ENCODE results near the gene AREG. TPM values are rescaled to one million over a fixed set of nuclear protein-coding genes. Genes with fewer than 3 reads are reported as not detected.

The AREG gene
- total RNA-seq, 1 experiment from 2014 or later = 146 TPM

GRCh38 chr4:74408639-74409038 is 36.3 kb upstream of the AREG start:
- Mint-ChIP-seq H3K4me1 (ENCODE audit: low read depth, unreplicated experiment) (no peaks in the 10 kb centered on the region), H3K27me3 (ENCODE audit: insufficient read depth, unreplicated experiment) (no peaks in the 10 kb centered on the region), H3K36me3 (ENCODE audit: insufficient read depth, unreplicated experiment) (no peaks in the 10 kb centered on the region), H3K4me3 (ENCODE audit: unreplicated experiment) (no peak overlapping the region), H3K27ac (ENCODE audit: unreplicated experiment) (no peak overlapping the region), H3K9me3 (ENCODE audit: unreplicated experiment) (no peaks in the 10 kb centered on the region)
- TF ChIP-seq CTCF (IDR thresholded peaks at IDR 0.05; ENCODE audit: insufficient read depth in 1 of 2, low read depth in 1 of 2, low read length in 1 of 2, severe bottlenecking in 1 of 2, unreplicated experiment in 1 of 2) = no peak
- ChIA-PET CTCF (no interaction called here), POLR2A (no interaction called here)
- no peak for DNase-seq
- intact Hi-C loops (cut with micrococcal nuclease; ENCODE audit: unreplicated experiment) = no loop called here
- Histone ChIP-seq H3K36me3 (ENCODE audit: control insufficient read depth, insufficient read depth, low read length) (no peaks in the 10 kb centered on the region), H3K27me3 (replicated peaks; ENCODE audit: control insufficient read depth, insufficient read depth, low read length) (no peaks in the 10 kb centered on the region), H3K4me1 (no peaks in the 10 kb centered on the region), H3K9me3 (no peaks in the 10 kb centered on the region), H3K4me3 (ENCODE audit: low read depth, low read length) (no peak overlapping the region)
- BruUV-seq (replicated peaks) = no TSS peak

- no peaks in the 10 kb centered on the region for H3K4me1 Mint-ChIP-seq (ENCODE audit: low read depth, unreplicated experiment)
- DNase-seq = no peak
- no peaks in the 10 kb centered on the region for H3K9me3 Mint-ChIP-seq (ENCODE audit: unreplicated experiment)
- Histone ChIP-seq H3K9me3 (no peaks in the 10 kb centered on the region), H3K36me3 (ENCODE audit: control insufficient read depth, insufficient read depth, low read length) (no peaks in the 10 kb centered on the region), H3K4me3 (ENCODE audit: low read depth, low read length) (no peak overlapping the region), H3K27me3 (replicated peaks; ENCODE audit: control insufficient read depth, insufficient read depth, low read length) (no peaks in the 10 kb centered on the region), H3K4me1 (no peaks in the 10 kb centered on the region)
- no peak for TF ChIP-seq CTCF (IDR thresholded peaks at IDR 0.05; ENCODE audit: insufficient read depth in 1 of 2, low read depth in 1 of 2, low read length in 1 of 2, severe bottlenecking in 1 of 2, unreplicated experiment in 1 of 2)
- BruUV-seq (replicated peaks) = no TSS peak
- POLR2A ChIA-PET = interaction anchor here (0.5 kb wide), 1 partner anchor 1336 kb away, joined by 4 read pairs; no protein-coding TSS in a partner anchor
- no peaks in the 10 kb centered on the region for H3K27me3 Mint-ChIP-seq (ENCODE audit: insufficient read depth, unreplicated experiment)
- intact Hi-C loops (cut with micrococcal nuclease; ENCODE audit: unreplicated experiment) = no loop called here
- no peak overlapping the region for H3K27ac Mint-ChIP-seq (ENCODE audit: unreplicated experiment)
- H3K4me3 Mint-ChIP-seq (ENCODE audit: unreplicated experiment) = no peak overlapping the region
- CTCF ChIA-PET = no interaction called here
- no peaks in the 10 kb centered on the region for H3K36me3 Mint-ChIP-seq (ENCODE audit: insufficient read depth, unreplicated experiment)
Measured at GRCh38 chr4:74410272-74410671, 34.7 kb upstream of the AREG start.

GRCh38 chr4:74412225-74412624 is 32.7 kb upstream of the AREG start:
- no peaks in the 10 kb centered on the region for H3K36me3 ChIP-seq (ENCODE audit: control insufficient read depth, insufficient read depth, low read length)
- no peaks in the 10 kb centered on the region for H3K9me3 ChIP-seq
- H3K27me3 ChIP-seq (replicated peaks; ENCODE audit: control insufficient read depth, insufficient read depth, low read length) = no peaks in the 10 kb centered on the region
- no peak for TF ChIP-seq CTCF (IDR thresholded peaks at IDR 0.05; ENCODE audit: insufficient read depth in 1 of 2, low read depth in 1 of 2, low read length in 1 of 2, severe bottlenecking in 1 of 2, unreplicated experiment in 1 of 2)
- BruUV-seq (replicated peaks) = no TSS peak
- ChIA-PET CTCF (no interaction called here), POLR2A (no interaction called here)
- no peaks in the 10 kb centered on the region for H3K9me3 Mint-ChIP-seq (ENCODE audit: unreplicated experiment)
- no peaks in the 10 kb centered on the region for H3K27me3 Mint-ChIP-seq (ENCODE audit: insufficient read depth, unreplicated experiment)
- H3K36me3 Mint-ChIP-seq (ENCODE audit: insufficient read depth, unreplicated experiment) = no peaks in the 10 kb centered on the region
- no peak for DNase-seq
- no peak overlapping the region for H3K4me3 Mint-ChIP-seq (ENCODE audit: unreplicated experiment)
- H3K4me1 Mint-ChIP-seq (ENCODE audit: low read depth, unreplicated experiment) = no peaks in the 10 kb centered on the region
- H3K4me1 ChIP-seq = no peaks in the 10 kb centered on the region
- no peak overlapping the region for H3K27ac Mint-ChIP-seq (ENCODE audit: unreplicated experiment)
- H3K4me3 ChIP-seq (ENCODE audit: low read depth, low read length) = no peak overlapping the region
- intact Hi-C loops (cut with micrococcal nuclease; ENCODE audit: unreplicated experiment) = no loop called here

All from Caco-2 (cell line).